Endothelial cell of umbilical vein (primary cell): ENCODE results near the gene SPON2. TPM values are rescaled to one million over a fixed set of nuclear protein-coding genes. Genes with fewer than 3 reads are reported as not detected.
A peak's percentile ranks its signal among the peaks of the same experiment; 100 is the strongest.

ENCODE experiments used
- Bru-seq: library from RNA; stranded (reverse); fragments of 400-500 nt; gene quantifications from one replicate; lab custom pipeline; 2021; lab: Mats Ljungman, UMichigan
- BruChase-seq, 2 experiments: library from RNA; stranded (reverse); fragments of 400-500 nt; gene quantifications; one replicate each; lab custom pipeline; 2021; lab: Mats Ljungman, UMichigan
- BruUV-seq: library from RNA; stranded (reverse); fragments of 400-500 nt; replicated peaks from 2 replicates; lab custom pipeline; 2021; lab: Mats Ljungman, UMichigan
- CTCF ChIA-PET: fragments of 300-600, 350-600 bp; sonication (Branson Sonifier 250); formaldehyde crosslinking; loops from one replicate; lab custom pipeline; 2021; ENCODE audit warnings: antibody characterized with exemption, inconsistent platforms; lab: Charles Lee
- POLR2A ChIA-PET: fragments of 300-600, 350-600 bp; sonication (Branson Sonifier 250); formaldehyde crosslinking; loops from one replicate; lab custom pipeline; 2021; ENCODE audit warnings: antibody characterized with exemption, inconsistent platforms; lab: Charles Lee
- DNase-seq: peaks from one replicate; pipeline ENCODE4 v3.0.0-alpha.2; 2011; ENCODE audit warnings: low read depth, low spot score
- FAIRE-seq: peaks from 2 replicates; lab custom pipeline; 2011; peaks lifted over from hg19 to GRCh38; lab: Jason Lieb, UNC
- H2AFZ ChIP-seq: 2 replicates; pipeline ENCODE4 v1.6.0; 2012; ENCODE audit warnings: low read depth, low read length, control low read depth, inconsistent platforms
- H3K27ac ChIP-seq: 2 replicates; pipeline ENCODE4 v1.5.1; 2011; ENCODE audit warnings: low read depth, mild to moderate bottlenecking, control low read depth, low read length, moderate library complexity; ENCODE audit not compliant: insufficient read depth
- H3K27me3 ChIP-seq, 2 experiments: 2 replicates each; pipeline versions ENCODE4 v1.6.0 to v1.6.1; 2011; ENCODE audit warnings: low read length in 2 of 2, mixed read lengths in 1 of 2; ENCODE audit not compliant: control insufficient read depth in 2 of 2, insufficient read depth in 2 of 2
- H3K36me3 ChIP-seq, 2 experiments: 2 replicates in 1 of 2; 3 replicates in 1 of 2; pipeline ENCODE4 v1.5.1; 2011; ENCODE audit warnings: low read length in 2 of 2, mild to moderate bottlenecking in 1 of 2, moderate library complexity in 1 of 2; ENCODE audit not compliant: control insufficient read depth in 2 of 2, insufficient read depth in 2 of 2; ENCODE audit errors: extremely low read depth in 1 of 2
- H3K4me1 ChIP-seq: 3 replicates; pipeline ENCODE4 v1.5.1; 2011; ENCODE audit warnings: mild to moderate bottlenecking, low read length; ENCODE audit not compliant: control insufficient read depth, insufficient read depth; ENCODE audit errors: extremely low read depth
- H3K4me2 ChIP-seq: 2 replicates; pipeline ENCODE4 v1.6.1; 2011; ENCODE audit warnings: low read length, control low read depth, mixed read lengths; ENCODE audit not compliant: insufficient read depth
- H3K4me3 ChIP-seq, 3 experiments: fragments of 200-600 bp in 1 of 3; sonication (generic), shearing (Covaris generic) in 1 of 3; replicated peaks in 1 of 3; 2 replicates each; pipeline ENCODE4 v1.5.1; 2011 to 2016; ENCODE audit warnings: control low read depth in 3 of 3, low read length in 3 of 3, mild to moderate bottlenecking in 2 of 3, inconsistent platforms in 1 of 3, low read depth in 1 of 3, moderate library complexity in 1 of 3; ENCODE audit not compliant: insufficient read depth in 1 of 3
- H3K79me2 ChIP-seq: 2 replicates; pipeline ENCODE4 v1.6.0; 2012; ENCODE audit warnings: low read length, inconsistent platforms; ENCODE audit not compliant: control insufficient read depth, insufficient read depth
- H3K9ac ChIP-seq: replicated peaks from 2 replicates; pipeline ENCODE3; 2011; ENCODE audit warnings: low read length, control low read depth; ENCODE audit not compliant: insufficient read depth; ENCODE audit errors: extremely low read depth
- H3K9me1 ChIP-seq: replicated peaks from 3 replicates; pipeline ENCODE4 v1.6.0; 2011; ENCODE audit warnings: mild to moderate bottlenecking, low read length; ENCODE audit not compliant: control insufficient read depth, insufficient read depth; ENCODE audit errors: extremely low read depth
- H3K9me3 ChIP-seq: replicated peaks from 2 replicates; pipeline ENCODE4 v1.5.1; 2012; ENCODE audit warnings: low read length, inconsistent platforms; ENCODE audit not compliant: control insufficient read depth, insufficient read depth
- H4K20me1 ChIP-seq: replicated peaks from 2 replicates; pipeline ENCODE3; 2011; ENCODE audit warnings: mild to moderate bottlenecking, low read length; ENCODE audit not compliant: control insufficient read depth, insufficient read depth; ENCODE audit errors: extremely low read depth
- CTCF ChIP-seq, 2 donors: IDR thresholded peaks; 1 replicate in 1 of 2; 2 replicates in 1 of 2; pipeline ENCODE4 v1.5.1; 2011; ENCODE audit warnings: low read length in 2 of 2, mild to moderate bottlenecking in 2 of 2, moderate library complexity in 2 of 2, control low read depth in 1 of 2, inconsistent platforms in 1 of 2, low read depth in 1 of 2; ENCODE audit not compliant: insufficient read depth in 1 of 2; ENCODE audit errors: extremely low read depth in 1 of 2
- EZH2 ChIP-seq: IDR thresholded peaks from 2 replicates; pipeline ENCODE4 v1.6.1; 2012; ENCODE audit warnings: borderline replicate concordance, low read depth, mild to moderate bottlenecking, moderate library complexity, low read length, inconsistent platforms; ENCODE audit not compliant: severe bottlenecking
- FOS ChIP-seq: IDR thresholded peaks from 2 replicates; pipeline ENCODE4 v1.6.1; 2011; ENCODE audit warnings: mild to moderate bottlenecking, low read length, moderate library complexity, borderline replicate concordance; ENCODE audit not compliant: insufficient read depth
- GATA2 ChIP-seq: IDR thresholded peaks from 2 replicates; pipeline ENCODE4 v1.7.0; 2011; ENCODE audit warnings: low read depth, mild to moderate bottlenecking, moderate library complexity, mixed read lengths, low read length; ENCODE audit not compliant: insufficient read length, insufficient read depth
- JUN ChIP-seq: IDR thresholded peaks from 2 replicates; pipeline ENCODE4 v1.6.1; 2011; ENCODE audit warnings: borderline replicate concordance, low read depth; ENCODE audit not compliant: insufficient read length, insufficient read depth
- MAX ChIP-seq: IDR thresholded peaks from 2 replicates; pipeline ENCODE4 v1.6.1; 2011; ENCODE audit not compliant: insufficient read depth, insufficient read length
- MYC ChIP-seq: IDR thresholded peaks from one replicate; pipeline ENCODE4 v1.6.1; 2011; ENCODE audit warnings: mild to moderate bottlenecking, low read depth, low read length
- POLR2A ChIP-seq: IDR thresholded peaks from 2 replicates; pipeline ENCODE4 v1.6.1; 2012; ENCODE audit warnings: low read depth, mild to moderate bottlenecking, control low read depth, low read length
- POLR2AphosphoS5 ChIP-seq: IDR thresholded peaks from 2 replicates; pipeline ENCODE4 v1.6.1; 2012; ENCODE audit warnings: low read depth, mild to moderate bottlenecking, control low read depth, low read length, moderate library complexity; ENCODE audit not compliant: insufficient read depth
- dilution Hi-C: fragments of 300-500 bp; cut with MboI; formaldehyde crosslinking; loops from one replicate; pipeline ENCODE4 v1.15.0; 2019; ENCODE audit warnings: low sequenced_read_pairs; ENCODE audit not compliant: extremely low pct_ligation_motif_present
- intact Hi-C: fragments of 100-400 bp; cut with micrococcal nuclease; formaldehyde crosslinking; loops from one replicate; pipeline ENCODE4 v1.10.0; 2022
- long read RNA-seq: library from polyadenylated mRNA; stranded (forward); transcript quantifications from one replicate; pipeline ENCODE4 v2.0.0, GENCODE V29; 2021
- polyA minus RNA-seq, 3 experiments: library from RNA; depleted of rRNA, polyadenylated mRNA; stranded (reverse); fragments of >200 nt; gene quantifications; 1 replicate in 1 of 3; 2 replicates in 2 of 3; pipeline ENCODE4 v1.2.3, GENCODE V29; 2011
- polyA plus RNA-seq, 4 experiments: library from polyadenylated mRNA; depleted of rRNA in 3 of 4; stranded (reverse) in 3 of 4; unstranded in 1 of 4; fragments of >200 nt; gene quantifications; 2 replicates each; pipeline versions ENCODE4 v1.2.1 to v1.2.3, GENCODE V29; 2011 to 2012; ENCODE audit warnings: missing spikeins in 1 of 4
- total RNA-seq: library from RNA; stranded (reverse); gene quantifications from 2 replicates; pipeline ENCODE4 v1.2.3, GENCODE V29; 2021

The SPON2 gene
- total RNA-seq (not detected in 2 replicates), polyA plus RNA-seq (0.04 and 0.10 TPM in 2 replicates), polyA minus RNA-seq (0.13 TPM in 1 of 2 replicates, not detected in the other), Bru-seq, nascent RNA (percentile 8 among the genes with signal in this experiment), BruChase-seq, experiment 1, labeled RNA remaining after a 6-hour chase (percentile 14 among the genes with signal in this experiment), BruChase-seq, experiment 2, labeled RNA remaining after a 2-hour chase (percentile 11 among the genes with signal in this experiment)
- polyA plus RNA-seq (2011; cell fraction: cytosol; rRNA removed): not detected in 2 replicates
- polyA plus RNA-seq (2011; cell fraction: nucleus; rRNA removed): not detected in 2 replicates
- polyA plus RNA-seq (2012): not detected in 2 replicates
- not detected for polyA minus RNA-seq (2011; cell fraction: cytosol; rRNA and poly(A)+ RNA removed)
- polyA minus RNA-seq (2011; cell fraction: nucleus; rRNA and poly(A)+ RNA removed): 0.72 and 1.2 TPM in 2 replicates
- long read RNA-seq: 0 reads

GRCh38 chr4:1172228-1172851 lies at the start of gene SPON2:
TSS of gene SPON2 (minus strand) at chr4:1172583.
- TF ChIP-seq EZH2 (peak; percentile 62), POLR2AphosphoS5 (no peak)
- Histone ChIP-seq H3K27ac (no peak within 1 kb of the TSS), H3K79me2 (no peaks in the 10 kb centered on the region), H4K20me1 (no peaks in the 10 kb centered on the region), H3K36me3 (no peaks in the 10 kb centered on the region), H3K9me3 (no peaks in the 10 kb centered on the region), H3K27me3 (peaks cover 33 to 35% of the 10 kb centered on the region in 2 experiments), H2AFZ (no peak within 1 kb of the TSS), H3K9me1 (no peaks in the 10 kb centered on the region), H3K4me1 (peaks cover 2% of the 10 kb centered on the region), H3K9ac (no peak within 1 kb of the TSS), H3K4me3 (no peak within 1 kb of the TSS), H3K4me2 (no peak within 1 kb of the TSS)
- POLR2A ChIA-PET: no interaction called here
- FAIRE-seq (no peak), DNase-seq (no peak)
- dilution Hi-C loops (no loop called here), intact Hi-C loops (no loop called here)
- BruUV-seq: no TSS peak
- CTCF ChIA-PET: interaction anchor here (1.2 to 1.3 kb wide), 3 partner anchors 14 to 96 kb away, joined by 3 to 4 read pairs (median 4); no protein-coding TSS in a partner anchor

GRCh38 chr4:1221155-1221870 lies 48.9 kb upstream of the SPON2 start:
- no peak overlapping the region for H3K4me2 ChIP-seq
- intact Hi-C loops (no loop called here), dilution Hi-C loops (no loop called here)
- ChIA-PET CTCF (no interaction called here), POLR2A (no interaction called here)
- H3K4me3 ChIP-seq: no peak overlapping the region
- BruUV-seq: no TSS peak
- H3K9ac ChIP-seq: no peak overlapping the region
- H3K9me3 ChIP-seq: no peaks in the 10 kb centered on the region
- H3K9me1 ChIP-seq: no peaks in the 10 kb centered on the region
- no peaks in the 10 kb centered on the region for H3K27me3 ChIP-seq
- H3K27ac ChIP-seq: no peak overlapping the region
- FAIRE-seq (no peak), DNase-seq (no peak)
- H4K20me1 ChIP-seq: no peaks in the 10 kb centered on the region
- no peaks in the 10 kb centered on the region for H3K4me1 ChIP-seq
- no peak for TF ChIP-seq POLR2A
- TF ChIP-seq POLR2AphosphoS5: no peak
- TF ChIP-seq CTCF (IDR thresholded peaks at IDR 0.05; ENCODE audit: extremely low read depth in 1 of 2, insufficient read depth in 1 of 2, low read depth in 1 of 2, low read length in 2 of 2): no peak
- no peak for TF ChIP-seq GATA2
- no peak for TF ChIP-seq EZH2
- no peak for TF ChIP-seq FOS
- no peak for TF ChIP-seq JUN
- TF ChIP-seq MYC: no peak
- no peak for TF ChIP-seq MAX
- peaks cover 0 to 42% of the 10 kb centered on the region in 2 experiments for H3K36me3 ChIP-seq
- H2AFZ ChIP-seq: no peak overlapping the region
- no peaks in the 10 kb centered on the region for H3K79me2 ChIP-seq
